Type B pancreatic cell (in vitro differentiated cells): Measurements from ENCODE around the gene CHST8. TPM values are rescaled to one million over a fixed set of nuclear protein-coding genes. Genes with fewer than 3 reads are reported as not detected.

Experiments
- DNase-seq: peaks from one replicate; pipeline ENCODE4 v3.0.0; 2021; ENCODE audit warnings: mixed read lengths; ENCODE audit not compliant: unreplicated experiment; ENCODE audit errors: extremely low spot score
- H3K27ac Mint-ChIP-seq: 2 replicates; pipeline ENCODE4 v1.8.0; 2021; ENCODE audit warnings: mild to moderate bottlenecking, mixed read lengths
- H3K27me3 Mint-ChIP-seq: 2 replicates; pipeline ENCODE4 v1.8.0; 2021; ENCODE audit warnings: mixed read lengths
- H3K36me3 Mint-ChIP-seq: 2 replicates; pipeline ENCODE4 v1.8.0; 2021; ENCODE audit warnings: mixed read lengths
- H3K4me1 Mint-ChIP-seq: one replicate; pipeline ENCODE4 v1.8.0; 2021; ENCODE audit warnings: mixed read lengths; ENCODE audit not compliant: unreplicated experiment
- H3K4me3 Mint-ChIP-seq: 2 replicates; pipeline ENCODE4 v1.8.0; 2021; ENCODE audit warnings: mild to moderate bottlenecking, mixed read lengths
- H3K9me3 Mint-ChIP-seq: 2 replicates; pipeline ENCODE4 v1.8.0; 2021; ENCODE audit warnings: mixed read lengths
- CTCF ChIP-seq: fragments of 200-600 bp; sonication (generic); conservative IDR thresholded peaks from 2 replicates; pipeline ENCODE4 v1.5.0; 2021; ENCODE audit warnings: antibody characterized with exemption, mild to moderate bottlenecking
- total RNA-seq: library from RNA; stranded (reverse); gene quantifications from 2 replicates; pipeline ENCODE4 v1.2.1, GENCODE V29; 2021; ENCODE audit warnings: low replicate concordance

CHST8 gene
- total RNA-seq, 1 donor from 2014 or later = 5.7 TPM

GRCh38 chr19:33647146-33647545 is 25.4 kb downstream of the CHST8 start:
- no peaks in the 10 kb centered on the region for H3K4me1 Mint-ChIP-seq
- H3K27me3 Mint-ChIP-seq = peaks cover 45% of the 10 kb centered on the region
- H3K27ac Mint-ChIP-seq = no peak overlapping the region
- no peak for TF ChIP-seq CTCF
- no peaks in the 10 kb centered on the region for H3K9me3 Mint-ChIP-seq
- H3K36me3 Mint-ChIP-seq = no peaks in the 10 kb centered on the region
- no peak for DNase-seq
- H3K4me3 Mint-ChIP-seq = no peak overlapping the region

GRCh38 chr19:33649627-33650305 is 28.0 kb downstream of the CHST8 start:
- Mint-ChIP-seq H3K4me1 (no peaks in the 10 kb centered on the region), H3K4me3 (no peak overlapping the region), H3K27me3 (peaks cover 30% of the 10 kb centered on the region), H3K27ac (no peak overlapping the region), H3K36me3 (no peaks in the 10 kb centered on the region), H3K9me3 (no peaks in the 10 kb centered on the region)
- DNase-seq = no peak
- TF ChIP-seq CTCF = no peak

- Mint-ChIP-seq H3K4me1 (no peaks in the 10 kb centered on the region), H3K4me3 (no peak overlapping the region), H3K9me3 (no peaks in the 10 kb centered on the region), H3K36me3 (no peaks in the 10 kb centered on the region), H3K27me3 (peaks cover 10% of the 10 kb centered on the region), H3K27ac (no peak overlapping the region)
- no peak for DNase-seq
- TF ChIP-seq CTCF = no peak
Measured at GRCh38 chr19:33653684-33654083, 31.9 kb downstream of the CHST8 start.

GRCh38 chr19:33654840-33655508 is 33.2 kb downstream of the CHST8 start:
- Mint-ChIP-seq H3K4me1 (no peaks in the 10 kb centered on the region), H3K36me3 (no peaks in the 10 kb centered on the region), H3K4me3 (no peak overlapping the region), H3K9me3 (no peaks in the 10 kb centered on the region), H3K27ac (no peak overlapping the region), H3K27me3 (peaks cover 7% of the 10 kb centered on the region)
- no peak for DNase-seq
- TF ChIP-seq CTCF = no peak

- Mint-ChIP-seq H3K9me3 (no peaks in the 10 kb centered on the region), H3K4me1 (no peaks in the 10 kb centered on the region), H3K36me3 (no peaks in the 10 kb centered on the region), H3K4me3 (no peak overlapping the region), H3K27me3 (peaks cover 7% of the 10 kb centered on the region), H3K27ac (no peak overlapping the region)
- no peak for TF ChIP-seq CTCF
- peak; percentile 37 for DNase-seq
Measured at GRCh38 chr19:33659835-33660234, 38.1 kb downstream of the CHST8 start.
